ENCODE measurements around the gene SHROOM3. TPM values are rescaled to one million over a fixed set of nuclear protein-coding genes. Genes with fewer than 3 reads are reported as not detected.

Gene SHROOM3
- total RNA-seq, 1 experiment from 2014 or later, result 27.6 TPM

DNA sequence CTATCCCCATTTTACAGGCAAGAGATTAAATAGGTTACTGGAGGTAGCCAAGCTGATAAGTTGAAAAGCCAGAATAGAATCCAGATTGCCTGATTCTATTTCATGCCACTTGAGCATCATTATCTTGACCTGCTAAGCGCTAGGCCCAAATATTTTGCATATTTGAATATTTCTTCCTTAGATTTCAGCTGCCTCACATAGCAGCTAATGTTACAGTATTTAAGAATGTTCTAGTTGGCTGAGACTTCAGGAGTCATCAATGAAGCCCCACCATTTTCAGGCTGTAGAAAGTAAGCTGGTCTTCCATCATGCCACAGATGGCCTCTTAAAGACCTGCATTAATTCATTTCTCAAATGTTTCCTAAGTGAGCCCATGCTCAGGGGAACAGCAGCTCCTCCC is 121.4 kb downstream of the SHROOM3 start:
- H3K79me1 ChIP-seq (ENCODE audit: insufficient read depth, low read depth, low read length, poor library complexity, severe bottlenecking), result no peaks in the 10 kb centered on the region
- TF ChIP-seq, protein P1, sequence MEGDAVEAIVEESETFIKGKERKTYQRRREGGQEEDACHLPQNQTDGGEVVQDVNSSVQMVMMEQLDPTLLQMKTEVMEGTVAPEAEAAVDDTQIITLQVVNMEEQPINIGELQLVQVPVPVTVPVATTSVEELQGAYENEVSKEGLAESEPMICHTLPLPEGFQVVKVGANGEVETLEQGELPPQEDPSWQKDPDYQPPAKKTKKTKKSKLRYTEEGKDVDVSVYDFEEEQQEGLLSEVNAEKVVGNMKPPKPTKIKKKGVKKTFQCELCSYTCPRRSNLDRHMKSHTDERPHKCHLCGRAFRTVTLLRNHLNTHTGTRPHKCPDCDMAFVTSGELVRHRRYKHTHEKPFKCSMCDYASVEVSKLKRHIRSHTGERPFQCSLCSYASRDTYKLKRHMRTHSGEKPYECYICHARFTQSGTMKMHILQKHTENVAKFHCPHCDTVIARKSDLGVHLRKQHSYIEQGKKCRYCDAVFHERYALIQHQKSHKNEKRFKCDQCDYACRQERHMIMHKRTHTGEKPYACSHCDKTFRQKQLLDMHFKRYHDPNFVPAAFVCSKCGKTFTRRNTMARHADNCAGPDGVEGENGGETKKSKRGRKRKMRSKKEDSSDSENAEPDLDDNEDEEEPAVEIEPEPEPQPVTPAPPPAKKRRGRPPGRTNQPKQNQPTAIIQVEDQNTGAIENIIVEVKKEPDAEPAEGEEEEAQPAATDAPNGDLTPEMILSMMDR (conservative IDR thresholded peaks at IDR 0.05), result no peak
- H2BK5ac ChIP-seq (ENCODE audit: insufficient read length, low read length), result no peak overlapping the region
- H3K9ac ChIP-seq (ENCODE audit: extremely low read depth, insufficient read length, low read length), result no peak overlapping the region
- H3K79me2 ChIP-seq (ENCODE audit: insufficient read depth, low read length), result no peaks in the 10 kb centered on the region
- no peaks in the 10 kb centered on the region for H3K9me3 ChIP-seq (ENCODE audit: control insufficient read depth, low read depth, low read length)
- H3K4me1 Mint-ChIP-seq, result peaks cover 27 to 32% of the 10 kb centered on the region in 2 experiments
- no peak overlapping the region for H2BK12ac ChIP-seq (ENCODE audit: insufficient read length, low read depth, low read length)
- no peak overlapping the region for H3K27ac Mint-ChIP-seq
- no peaks in the 10 kb centered on the region for H3K23me2 ChIP-seq (ENCODE audit: insufficient read length, low read depth, low read length, poor library complexity, severe bottlenecking)
- no peak overlapping the region for H3K27ac ChIP-seq (ENCODE audit: insufficient read length, low read depth, low read length)
- peaks cover 10 to 11% of the 10 kb centered on the region in 2 experiments; a peak in 4 of 5 replicates for H3K9me3 Mint-ChIP-seq
- H3K23ac ChIP-seq (ENCODE audit: insufficient read length, low read depth, low read length), result no peak overlapping the region
- WGBS (ENCODE audit: extremely low coverage, insufficient read length, low lambda C conversion rate), result no CpG with 5 or more reads among the region's 1 CpG
- no peak overlapping the region for H4K91ac ChIP-seq (ENCODE audit: insufficient read length, low read depth, low read length)
- no peak overlapping the region for H2BK120ac ChIP-seq (ENCODE audit: low read depth, low read length, poor library complexity, severe bottlenecking)
- H3K4ac ChIP-seq (ENCODE audit: low read depth, low read length), result no peak overlapping the region
- H3K56ac ChIP-seq (ENCODE audit: insufficient read length, low read depth, low read length), result no peak overlapping the region
- no peaks in the 10 kb centered on the region for H3K27me3 Mint-ChIP-seq (ENCODE audit: low read depth)
- no peak overlapping the region for H2BK15ac ChIP-seq (ENCODE audit: low read depth, low read length)
- no peak for DNase-seq
- no peaks in the 10 kb centered on the region for H4K20me1 ChIP-seq (ENCODE audit: control insufficient read depth, insufficient read depth, insufficient read length)
- H3K4me1 ChIP-seq (ENCODE audit: insufficient read depth, low read length), result no peaks in the 10 kb centered on the region; the same call in 1 of the 2 replicates
- H2BK20ac ChIP-seq (ENCODE audit: low read depth, low read length, poor library complexity, severe bottlenecking), result no peak overlapping the region
- peaks cover 6 to 20% (median 7%) of the 10 kb centered on the region in 3 experiments; a peak in 5 of 7 replicates for H3K36me3 Mint-ChIP-seq (ENCODE audit: insufficient read depth in 1 of 3, low read depth in 3 of 3)
- H2AFZ ChIP-seq (ENCODE audit: low read length), result no peak overlapping the region
- H2AK5ac ChIP-seq (ENCODE audit: insufficient read length, low read length), result no peak overlapping the region
- no peak overlapping the region for H3T11ph ChIP-seq (ENCODE audit: low read length)
- no peak overlapping the region for H4K8ac ChIP-seq (replicated peaks; ENCODE audit: insufficient read length, low read depth, low read length)
- no peak overlapping the region for H3K18ac ChIP-seq (ENCODE audit: insufficient read length, low read depth, low read length)
- H3K14ac ChIP-seq (ENCODE audit: insufficient read depth, low read length), result no peak overlapping the region
- no peaks in the 10 kb centered on the region for H3K27me3 ChIP-seq (ENCODE audit: insufficient read depth, low read length)
- H3K4me2 ChIP-seq (ENCODE audit: insufficient read depth, insufficient read length, low read length), result no peak overlapping the region
- no peak overlapping the region for H3K4me3 Mint-ChIP-seq
- no peak overlapping the region for H4K5ac ChIP-seq (ENCODE audit: insufficient read length, low read depth, low read length)
